Suprapubic skin (tissue), 4 donors: Measurements from ENCODE around the gene UNC5CL. TPM values are rescaled to one million over a fixed set of nuclear protein-coding genes. Genes with fewer than 3 reads are reported as not detected.

Experiments used
- DNase-seq, 2 donors: peaks; one replicate each; pipeline ENCODE4 v3.0.0-alpha.2; 2019; ENCODE audit warnings: low spot score in 2 of 2
- H3K27ac ChIP-seq: fragments of 200-600 bp; sonication (generic); one replicate; pipeline ENCODE4 v1.5.1; 2019
- H3K27me3 ChIP-seq: fragments of 200-600 bp; sonication (generic); one replicate; pipeline ENCODE4 v1.5.1; 2019
- H3K36me3 ChIP-seq: fragments of 200-600 bp; sonication (generic); one replicate; pipeline ENCODE4 v1.5.1; 2019
- H3K4me1 ChIP-seq: fragments of 200-600 bp; sonication (generic); one replicate; pipeline ENCODE4 v1.5.1; 2019
- H3K4me3 ChIP-seq: fragments of 200-600 bp; sonication (generic); one replicate; pipeline ENCODE4 v1.5.1; 2019; ENCODE audit warnings: mild to moderate bottlenecking
- H3K9me3 ChIP-seq: fragments of 200-600 bp; sonication (generic); one replicate; pipeline ENCODE4 v1.5.1; 2019
- EP300 ChIP-seq: sonication (generic); formaldehyde crosslinking; IDR thresholded peaks from one replicate; pipeline ENCODE4 v1.6.1; 2017; ENCODE audit warnings: antibody characterized with exemption
- POLR2A ChIP-seq, 2 donors: fragments of 450-650 bp; IDR thresholded peaks; one replicate each; pipeline ENCODE4 v1.6.1; 2017; ENCODE audit warnings: antibody characterized with exemption in 2 of 2, mild to moderate bottlenecking in 2 of 2, moderate library complexity in 2 of 2
- POLR2AphosphoS5 ChIP-seq, 3 donors: sonication (generic); formaldehyde crosslinking; IDR thresholded peaks; one replicate each; pipeline ENCODE4 v1.6.1; 2017; ENCODE audit warnings: antibody characterized with exemption in 3 of 3
- WGBS: methylation state at CpG from one replicate; pipeline ENCODE4 v1.1.5; 2018; 5-methylcytosine and 5-hydroxymethylcytosine counted together
- total RNA-seq, 4 donors: library from RNA; depleted of rRNA; stranded (reverse); fragments of >200 nt; gene quantifications; one replicate each; pipeline ENCODE4 v1.1.0, GENCODE V29; 2016
- TF ChIP-seq, protein P1 (sequence below), 2 donors: fragments of 200-600 bp in 1 of 2; fragments of 450-650 bp in 1 of 2; sonication (generic) in 1 of 2; IDR thresholded peaks; one replicate each; pipeline ENCODE4 v1.5.1; 2016 to 2019; ENCODE audit warnings: antibody characterized with exemption in 2 of 2, mild to moderate bottlenecking in 1 of 2, moderate library complexity in 1 of 2

The UNC5CL gene
- total RNA-seq, 4 donors from 2014 or later: 0.19 to 6.9 (median 1.4) TPM

DNA sequence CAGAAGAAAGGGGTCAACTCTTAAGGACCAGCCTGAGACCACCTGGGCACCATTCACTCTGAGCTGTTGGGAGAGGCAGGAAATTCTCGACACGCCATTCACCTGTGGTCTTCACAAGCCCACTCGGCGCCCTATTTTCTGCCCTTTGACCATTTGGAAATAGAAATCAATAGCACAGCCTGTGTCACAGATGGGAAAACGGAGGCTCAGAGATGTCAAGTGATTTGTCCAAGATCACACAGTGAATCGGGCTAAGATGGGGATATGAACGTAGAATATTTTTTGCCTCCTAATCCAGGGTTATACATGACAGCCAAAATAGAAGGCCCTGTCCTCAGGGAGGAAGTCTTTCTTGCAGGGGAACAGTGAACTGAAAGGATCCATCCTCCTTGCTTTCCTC, 10.9 kb upstream of the UNC5CL start:
- H3K27ac ChIP-seq: no peak overlapping the region
- 79% methylated on average over 7 of the region's 7 CpGs for WGBS
- H3K9me3 ChIP-seq: no peaks in the 10 kb centered on the region
- no peak overlapping the region for H3K4me3 ChIP-seq
- H3K27me3 ChIP-seq: no peaks in the 10 kb centered on the region
- TF ChIP-seq, protein P1, sequence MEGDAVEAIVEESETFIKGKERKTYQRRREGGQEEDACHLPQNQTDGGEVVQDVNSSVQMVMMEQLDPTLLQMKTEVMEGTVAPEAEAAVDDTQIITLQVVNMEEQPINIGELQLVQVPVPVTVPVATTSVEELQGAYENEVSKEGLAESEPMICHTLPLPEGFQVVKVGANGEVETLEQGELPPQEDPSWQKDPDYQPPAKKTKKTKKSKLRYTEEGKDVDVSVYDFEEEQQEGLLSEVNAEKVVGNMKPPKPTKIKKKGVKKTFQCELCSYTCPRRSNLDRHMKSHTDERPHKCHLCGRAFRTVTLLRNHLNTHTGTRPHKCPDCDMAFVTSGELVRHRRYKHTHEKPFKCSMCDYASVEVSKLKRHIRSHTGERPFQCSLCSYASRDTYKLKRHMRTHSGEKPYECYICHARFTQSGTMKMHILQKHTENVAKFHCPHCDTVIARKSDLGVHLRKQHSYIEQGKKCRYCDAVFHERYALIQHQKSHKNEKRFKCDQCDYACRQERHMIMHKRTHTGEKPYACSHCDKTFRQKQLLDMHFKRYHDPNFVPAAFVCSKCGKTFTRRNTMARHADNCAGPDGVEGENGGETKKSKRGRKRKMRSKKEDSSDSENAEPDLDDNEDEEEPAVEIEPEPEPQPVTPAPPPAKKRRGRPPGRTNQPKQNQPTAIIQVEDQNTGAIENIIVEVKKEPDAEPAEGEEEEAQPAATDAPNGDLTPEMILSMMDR (IDR thresholded peaks at IDR 0.05): no peak
- TF ChIP-seq POLR2AphosphoS5 (IDR thresholded peaks at IDR 0.05): no peak
- TF ChIP-seq POLR2A (IDR thresholded peaks at IDR 0.05): no peak
- DNase-seq: no peak
- no peaks in the 10 kb centered on the region for H3K36me3 ChIP-seq
- H3K4me1 ChIP-seq: no peaks in the 10 kb centered on the region

DNA sequence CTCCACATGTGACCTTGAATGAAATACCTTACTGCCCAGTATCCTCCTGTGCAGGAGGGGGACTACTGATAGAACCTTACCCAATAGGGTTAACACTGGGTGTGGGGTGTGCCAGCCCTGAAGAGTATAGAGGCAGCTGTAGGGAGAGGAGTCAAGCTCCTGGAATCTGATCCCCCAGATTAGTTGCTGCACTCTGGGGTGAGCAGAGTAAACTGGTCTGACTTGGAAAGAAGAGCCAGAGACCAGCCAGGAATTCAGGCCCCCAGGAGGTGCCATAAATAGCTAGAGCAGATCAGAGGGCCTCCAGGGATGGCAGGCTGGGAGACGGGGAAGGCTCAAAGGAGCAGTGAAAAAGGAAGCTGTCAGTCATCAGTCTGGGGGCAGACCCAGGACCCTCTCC, 10.5 kb upstream of the UNC5CL start:
- Histone ChIP-seq H3K4me1 (no peaks in the 10 kb centered on the region), H3K36me3 (no peaks in the 10 kb centered on the region), H3K27me3 (no peaks in the 10 kb centered on the region), H3K27ac (no peak overlapping the region), H3K4me3 (no peak overlapping the region), H3K9me3 (no peaks in the 10 kb centered on the region)
- TF ChIP-seq POLR2AphosphoS5 (IDR thresholded peaks at IDR 0.05): no peak
- TF ChIP-seq POLR2A (IDR thresholded peaks at IDR 0.05): no peak
- TF ChIP-seq EP300: no peak
- TF ChIP-seq, protein P1 (IDR thresholded peaks at IDR 0.05): no peak
- no peak for DNase-seq
- WGBS: 35% methylated on average over 1 of the region's 1 CpG

DNA sequence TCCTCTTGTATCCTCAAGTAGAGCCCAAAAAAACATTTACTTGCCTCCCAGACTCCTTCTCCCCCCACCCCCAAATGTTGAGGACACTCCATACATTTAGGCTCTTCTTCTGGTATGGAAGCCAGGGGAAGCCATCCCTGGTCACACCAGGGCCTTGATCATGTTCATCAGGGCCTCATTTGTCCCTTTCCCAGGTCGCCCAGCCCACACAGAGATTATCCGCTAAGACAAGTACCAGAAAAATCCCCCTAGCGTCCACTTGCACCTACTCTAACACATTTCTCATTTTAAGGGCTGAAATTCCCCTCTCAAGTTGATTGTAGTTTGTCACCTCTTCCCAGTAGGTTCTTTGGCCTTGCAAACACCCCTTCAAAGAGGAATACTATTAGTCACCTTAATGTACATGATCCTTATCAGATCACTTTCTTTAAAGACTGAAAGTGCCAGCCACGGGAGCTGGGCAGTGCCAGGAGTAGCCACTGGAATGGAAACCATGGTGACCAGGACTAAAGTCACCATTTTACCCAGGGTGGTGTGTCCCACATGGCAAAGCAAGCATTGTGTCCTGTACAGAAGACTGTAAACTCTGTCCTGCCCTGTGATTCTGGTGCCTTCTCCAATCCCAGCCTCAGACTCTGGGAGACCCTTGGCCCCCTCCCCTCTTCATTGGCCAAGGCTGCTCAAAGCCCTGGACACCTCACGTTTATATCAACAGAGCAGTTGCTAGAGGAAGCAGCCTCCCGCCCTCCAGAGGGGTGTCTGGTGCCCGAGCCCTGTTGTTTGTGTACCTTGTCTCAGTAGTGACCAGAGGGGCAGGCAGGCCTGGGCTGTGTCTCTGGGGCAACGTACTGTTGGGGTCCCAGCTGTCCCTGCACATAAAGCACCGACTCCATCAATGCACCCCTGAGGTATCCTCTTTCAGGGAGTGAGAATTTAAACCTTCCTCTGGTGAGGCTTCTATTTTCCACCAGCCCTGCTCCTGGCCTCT, 9.0 kb upstream of the UNC5CL start:
- no peaks in the 10 kb centered on the region for H3K9me3 ChIP-seq
- TF ChIP-seq POLR2AphosphoS5 (IDR thresholded peaks at IDR 0.05) (no peak), POLR2A (IDR thresholded peaks at IDR 0.05) (no peak), EP300 (no peak)
- TF ChIP-seq, protein P1 (IDR thresholded peaks at IDR 0.05): no peak
- 76% methylated on average over 8 of the region's 9 CpGs for WGBS
- H3K27ac ChIP-seq: no peak overlapping the region
- no peaks in the 10 kb centered on the region for H3K27me3 ChIP-seq
- no peak overlapping the region for H3K4me3 ChIP-seq
- DNase-seq: no peak
- H3K4me1 ChIP-seq: no peaks in the 10 kb centered on the region
- H3K36me3 ChIP-seq: no peaks in the 10 kb centered on the region

DNA sequence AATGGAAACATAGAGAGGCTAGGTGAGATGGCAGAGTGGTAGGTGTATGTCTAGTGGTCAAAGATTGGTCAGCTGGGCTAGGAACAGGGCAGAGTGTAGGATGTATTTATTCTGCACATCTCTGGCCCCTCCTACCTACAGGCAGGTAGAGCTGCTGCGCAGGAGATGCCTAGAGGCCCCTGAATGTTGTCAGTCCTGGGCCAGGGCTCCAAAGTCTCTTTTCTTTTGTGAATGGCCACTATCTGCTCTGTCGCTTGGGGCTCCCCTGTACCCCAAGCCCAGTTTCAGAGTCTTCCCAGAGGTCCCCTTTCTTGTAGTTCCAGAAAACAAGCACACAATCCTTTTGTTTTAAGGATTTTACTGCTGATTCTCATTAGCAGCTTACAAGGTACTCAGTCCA, 8.3 kb upstream of the UNC5CL start:
- Histone ChIP-seq H3K27ac (no peak overlapping the region), H3K9me3 (no peaks in the 10 kb centered on the region), H3K27me3 (no peaks in the 10 kb centered on the region), H3K4me3 (no peak overlapping the region), H3K36me3 (no peaks in the 10 kb centered on the region), H3K4me1 (no peaks in the 10 kb centered on the region)
- TF ChIP-seq EP300: no peak
- 97% methylated on average over 2 of the region's 2 CpGs for WGBS
- DNase-seq: no peak

DNA sequence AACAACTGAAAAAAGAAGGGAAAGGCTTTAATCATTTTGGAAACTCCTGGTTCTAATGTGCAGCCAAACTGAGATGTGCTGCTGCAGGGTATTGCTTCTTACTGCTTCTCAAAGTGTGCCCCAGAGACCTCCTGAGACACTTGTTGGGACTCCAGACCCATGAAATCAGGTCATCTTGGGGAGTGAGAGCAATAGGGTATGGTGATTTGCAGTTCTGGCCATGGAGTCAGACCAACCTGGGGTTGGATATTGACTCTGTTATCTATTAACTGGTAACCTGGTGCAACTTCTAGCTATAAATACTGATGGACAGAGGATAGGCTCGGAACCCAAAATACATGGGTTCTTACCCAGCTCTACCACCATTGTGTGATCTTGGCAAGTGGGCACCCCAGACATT, 7.1 kb upstream of the UNC5CL start:
- TF ChIP-seq, protein P1 (IDR thresholded peaks at IDR 0.05): no peak
- TF ChIP-seq EP300 (no peak), POLR2AphosphoS5 (IDR thresholded peaks at IDR 0.05) (no peak), POLR2A (IDR thresholded peaks at IDR 0.05) (no peak)
- Histone ChIP-seq H3K27ac (no peak overlapping the region), H3K4me1 (no peaks in the 10 kb centered on the region), H3K4me3 (no peak overlapping the region), H3K9me3 (no peaks in the 10 kb centered on the region), H3K27me3 (no peaks in the 10 kb centered on the region), H3K36me3 (no peaks in the 10 kb centered on the region)
- DNase-seq: no peak
- 100% methylated on average over 1 of the region's 1 CpG for whole genome bisulfite sequencing
